ENCODE results near the gene CLASP1. TPM values are rescaled to one million over a fixed set of nuclear protein-coding genes. Genes with fewer than 3 reads are reported as not detected.

Gene CLASP1
- total and polyA plus RNA-seq, 2 experiments from 2014 or later = 16.6 to 56.3 TPM

DNA sequence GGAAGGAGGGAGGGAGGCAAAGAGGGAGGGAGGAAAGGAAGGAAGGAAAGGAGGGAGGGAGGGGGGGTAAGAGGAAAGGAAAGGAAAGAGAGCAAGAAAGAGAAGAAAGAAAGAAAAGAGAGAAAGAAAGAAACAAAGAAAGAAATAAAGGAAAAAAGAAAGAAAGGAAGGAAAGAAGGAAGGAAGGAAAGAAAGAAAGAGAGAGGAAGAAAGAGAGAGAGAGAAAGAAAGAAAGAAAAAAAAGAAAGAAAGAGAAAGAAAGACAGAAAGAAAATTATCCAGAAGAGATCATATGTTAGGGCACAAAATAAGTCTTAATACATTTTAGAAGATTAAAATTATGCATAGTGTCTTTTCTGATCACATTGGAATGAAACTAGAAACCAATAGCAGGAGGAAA lies 339.9 kb downstream of the CLASP1 start:
- Histone ChIP-seq H4K20me1 (replicated peaks; ENCODE audit: insufficient read depth) (no peaks in the 10 kb centered on the region), H2AFZ (no peak overlapping the region), H3K4me2 (no peak overlapping the region), H3K36me3 (ENCODE audit: insufficient read depth) (no peaks in the 10 kb centered on the region), H3K9me2 (ENCODE audit: insufficient read depth) (no peaks in the 10 kb centered on the region), H3K79me2 (replicated peaks; ENCODE audit: insufficient read depth) (no peaks in the 10 kb centered on the region), H3K27ac (ENCODE audit: low read depth) (no peak overlapping the region), H3K27me3 (ENCODE audit: insufficient read depth) (no peaks in the 10 kb centered on the region), H3K4me3 (no peak overlapping the region), H3K4me1 (ENCODE audit: insufficient read depth) (no peaks in the 10 kb centered on the region), H3F3A (replicated peaks; ENCODE audit: low read depth) (no peaks in the 10 kb centered on the region)
- Mint-ChIP-seq H3K36me3 (ENCODE audit: low read depth) (no peaks in the 10 kb centered on the region), H3K27me3 (ENCODE audit: insufficient read depth, low read depth, poor library complexity) (peaks cover 1% of the 10 kb centered on the region), H3K4me1 (no peaks in the 10 kb centered on the region), H3K27ac (no peak overlapping the region), H3K9me3 (no peaks in the 10 kb centered on the region), H3K4me3 (no peak overlapping the region)
- no peak for ATAC-seq
- TF ChIP-seq CREB1 (CRISPR knock-in tag; IDR thresholded peaks at IDR 0.05; ENCODE audit: low read depth) (no peak), ZNF331 (CRISPR knock-in tag; IDR thresholded peaks at IDR 0.05; ENCODE audit: low read depth) (no peak), JUNB (IDR thresholded peaks at IDR 0.05; ENCODE audit: unreplicated experiment) (no peak), NANOG (IDR thresholded peaks at IDR 0.05; ENCODE audit: borderline replicate concordance) (no peak), ZNF114 (CRISPR knock-in tag; IDR thresholded peaks at IDR 0.05) (no peak), EZH2 (IDR thresholded peaks at IDR 0.05; ENCODE audit: low read depth, unreplicated experiment) (no peak), POLR2AphosphoS5 (IDR thresholded peaks at IDR 0.05; ENCODE audit: low read depth) (no peak), STAT1 (IDR thresholded peaks at IDR 0.05; ENCODE audit: unreplicated experiment) (no peak), EZH2phosphoT487 (IDR thresholded peaks at IDR 0.05; ENCODE audit: unreplicated experiment) (no peak)
- TF ChIP-seq, protein P1, sequence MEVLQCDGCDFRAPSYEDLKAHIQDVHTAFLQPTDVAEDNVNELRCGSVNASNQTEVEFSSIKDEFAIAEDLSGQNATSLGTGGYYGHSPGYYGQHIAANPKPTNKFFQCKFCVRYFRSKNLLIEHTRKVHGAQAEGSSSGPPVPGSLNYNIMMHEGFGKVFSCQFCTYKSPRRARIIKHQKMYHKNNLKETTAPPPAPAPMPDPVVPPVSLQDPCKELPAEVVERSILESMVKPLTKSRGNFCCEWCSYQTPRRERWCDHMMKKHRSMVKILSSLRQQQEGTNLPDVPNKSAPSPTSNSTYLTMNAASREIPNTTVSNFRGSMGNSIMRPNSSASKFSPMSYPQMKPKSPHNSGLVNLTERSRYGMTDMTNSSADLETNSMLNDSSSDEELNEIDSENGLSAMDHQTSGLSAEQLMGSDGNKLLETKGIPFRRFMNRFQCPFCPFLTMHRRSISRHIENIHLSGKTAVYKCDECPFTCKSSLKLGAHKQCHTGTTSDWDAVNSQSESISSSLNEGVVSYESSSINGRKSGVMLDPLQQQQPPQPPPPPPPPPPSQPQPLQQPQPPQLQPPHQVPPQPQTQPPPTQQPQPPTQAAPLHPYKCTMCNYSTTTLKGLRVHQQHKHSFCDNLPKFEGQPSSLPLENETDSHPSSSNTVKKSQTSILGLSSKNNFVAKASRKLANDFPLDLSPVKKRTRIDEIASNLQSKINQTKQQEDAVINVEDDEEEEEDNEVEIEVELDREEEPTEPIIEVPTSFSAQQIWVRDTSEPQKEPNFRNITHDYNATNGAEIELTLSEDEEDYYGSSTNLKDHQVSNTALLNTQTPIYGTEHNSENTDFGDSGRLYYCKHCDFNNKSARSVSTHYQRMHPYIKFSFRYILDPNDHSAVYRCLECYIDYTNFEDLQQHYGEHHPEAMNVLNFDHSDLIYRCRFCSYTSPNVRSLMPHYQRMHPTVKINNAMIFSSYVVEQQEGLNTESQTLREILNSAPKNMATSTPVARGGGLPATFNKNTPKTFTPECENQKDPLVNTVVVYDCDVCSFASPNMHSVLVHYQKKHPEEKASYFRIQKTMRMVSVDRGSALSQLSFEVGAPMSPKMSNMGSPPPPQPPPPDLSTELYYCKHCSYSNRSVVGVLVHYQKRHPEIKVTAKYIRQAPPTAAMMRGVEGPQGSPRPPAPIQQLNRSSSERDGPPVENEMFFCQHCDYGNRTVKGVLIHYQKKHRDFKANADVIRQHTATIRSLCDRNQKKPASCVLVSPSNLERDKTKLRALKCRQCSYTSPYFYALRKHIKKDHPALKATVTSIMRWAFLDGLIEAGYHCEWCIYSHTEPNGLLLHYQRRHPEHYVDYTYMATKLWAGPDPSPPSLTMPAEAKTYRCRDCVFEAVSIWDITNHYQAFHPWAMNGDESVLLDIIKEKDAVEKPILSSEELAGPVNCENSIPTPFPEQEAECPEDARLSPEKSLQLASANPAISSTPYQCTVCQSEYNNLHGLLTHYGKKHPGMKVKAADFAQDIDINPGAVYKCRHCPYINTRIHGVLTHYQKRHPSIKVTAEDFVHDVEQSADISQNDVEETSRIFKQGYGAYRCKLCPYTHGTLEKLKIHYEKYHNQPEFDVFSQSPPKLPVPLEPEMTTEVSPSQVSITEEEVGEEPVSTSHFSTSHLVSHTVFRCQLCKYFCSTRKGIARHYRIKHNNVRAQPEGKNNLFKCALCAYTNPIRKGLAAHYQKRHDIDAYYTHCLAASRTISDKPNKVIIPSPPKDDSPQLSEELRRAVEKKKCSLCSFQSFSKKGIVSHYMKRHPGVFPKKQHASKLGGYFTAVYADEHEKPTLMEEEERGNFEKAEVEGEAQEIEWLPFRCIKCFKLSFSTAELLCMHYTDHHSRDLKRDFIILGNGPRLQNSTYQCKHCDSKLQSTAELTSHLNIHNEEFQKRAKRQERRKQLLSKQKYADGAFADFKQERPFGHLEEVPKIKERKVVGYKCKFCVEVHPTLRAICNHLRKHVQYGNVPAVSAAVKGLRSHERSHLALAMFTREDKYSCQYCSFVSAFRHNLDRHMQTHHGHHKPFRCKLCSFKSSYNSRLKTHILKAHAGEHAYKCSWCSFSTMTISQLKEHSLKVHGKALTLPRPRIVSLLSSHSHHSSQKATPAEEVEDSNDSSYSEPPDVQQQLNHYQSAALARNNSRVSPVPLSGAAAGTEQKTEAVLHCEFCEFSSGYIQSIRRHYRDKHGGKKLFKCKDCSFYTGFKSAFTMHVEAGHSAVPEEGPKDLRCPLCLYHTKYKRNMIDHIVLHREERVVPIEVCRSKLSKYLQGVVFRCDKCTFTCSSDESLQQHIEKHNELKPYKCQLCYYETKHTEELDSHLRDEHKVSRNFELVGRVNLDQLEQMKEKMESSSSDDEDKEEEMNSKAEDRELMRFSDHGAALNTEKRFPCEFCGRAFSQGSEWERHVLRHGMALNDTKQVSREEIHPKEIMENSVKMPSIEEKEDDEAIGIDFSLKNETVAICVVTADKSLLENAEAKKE (CRISPR knock-in tag; IDR thresholded peaks at IDR 0.05) = no peak
- TF ChIP-seq, protein P2, sequence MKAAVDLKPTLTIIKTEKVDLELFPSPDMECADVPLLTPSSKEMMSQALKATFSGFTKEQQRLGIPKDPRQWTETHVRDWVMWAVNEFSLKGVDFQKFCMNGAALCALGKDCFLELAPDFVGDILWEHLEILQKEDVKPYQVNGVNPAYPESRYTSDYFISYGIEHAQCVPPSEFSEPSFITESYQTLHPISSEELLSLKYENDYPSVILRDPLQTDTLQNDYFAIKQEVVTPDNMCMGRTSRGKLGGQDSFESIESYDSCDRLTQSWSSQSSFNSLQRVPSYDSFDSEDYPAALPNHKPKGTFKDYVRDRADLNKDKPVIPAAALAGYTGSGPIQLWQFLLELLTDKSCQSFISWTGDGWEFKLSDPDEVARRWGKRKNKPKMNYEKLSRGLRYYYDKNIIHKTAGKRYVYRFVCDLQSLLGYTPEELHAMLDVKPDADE (IDR thresholded peaks at IDR 0.05) = no peak
- TF ChIP-seq, protein P3, sequence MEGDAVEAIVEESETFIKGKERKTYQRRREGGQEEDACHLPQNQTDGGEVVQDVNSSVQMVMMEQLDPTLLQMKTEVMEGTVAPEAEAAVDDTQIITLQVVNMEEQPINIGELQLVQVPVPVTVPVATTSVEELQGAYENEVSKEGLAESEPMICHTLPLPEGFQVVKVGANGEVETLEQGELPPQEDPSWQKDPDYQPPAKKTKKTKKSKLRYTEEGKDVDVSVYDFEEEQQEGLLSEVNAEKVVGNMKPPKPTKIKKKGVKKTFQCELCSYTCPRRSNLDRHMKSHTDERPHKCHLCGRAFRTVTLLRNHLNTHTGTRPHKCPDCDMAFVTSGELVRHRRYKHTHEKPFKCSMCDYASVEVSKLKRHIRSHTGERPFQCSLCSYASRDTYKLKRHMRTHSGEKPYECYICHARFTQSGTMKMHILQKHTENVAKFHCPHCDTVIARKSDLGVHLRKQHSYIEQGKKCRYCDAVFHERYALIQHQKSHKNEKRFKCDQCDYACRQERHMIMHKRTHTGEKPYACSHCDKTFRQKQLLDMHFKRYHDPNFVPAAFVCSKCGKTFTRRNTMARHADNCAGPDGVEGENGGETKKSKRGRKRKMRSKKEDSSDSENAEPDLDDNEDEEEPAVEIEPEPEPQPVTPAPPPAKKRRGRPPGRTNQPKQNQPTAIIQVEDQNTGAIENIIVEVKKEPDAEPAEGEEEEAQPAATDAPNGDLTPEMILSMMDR (conservative IDR thresholded peaks at IDR 0.05; ENCODE audit: low read depth in 2 of 2) = no peak
- TF ChIP-seq, protein P4, sequence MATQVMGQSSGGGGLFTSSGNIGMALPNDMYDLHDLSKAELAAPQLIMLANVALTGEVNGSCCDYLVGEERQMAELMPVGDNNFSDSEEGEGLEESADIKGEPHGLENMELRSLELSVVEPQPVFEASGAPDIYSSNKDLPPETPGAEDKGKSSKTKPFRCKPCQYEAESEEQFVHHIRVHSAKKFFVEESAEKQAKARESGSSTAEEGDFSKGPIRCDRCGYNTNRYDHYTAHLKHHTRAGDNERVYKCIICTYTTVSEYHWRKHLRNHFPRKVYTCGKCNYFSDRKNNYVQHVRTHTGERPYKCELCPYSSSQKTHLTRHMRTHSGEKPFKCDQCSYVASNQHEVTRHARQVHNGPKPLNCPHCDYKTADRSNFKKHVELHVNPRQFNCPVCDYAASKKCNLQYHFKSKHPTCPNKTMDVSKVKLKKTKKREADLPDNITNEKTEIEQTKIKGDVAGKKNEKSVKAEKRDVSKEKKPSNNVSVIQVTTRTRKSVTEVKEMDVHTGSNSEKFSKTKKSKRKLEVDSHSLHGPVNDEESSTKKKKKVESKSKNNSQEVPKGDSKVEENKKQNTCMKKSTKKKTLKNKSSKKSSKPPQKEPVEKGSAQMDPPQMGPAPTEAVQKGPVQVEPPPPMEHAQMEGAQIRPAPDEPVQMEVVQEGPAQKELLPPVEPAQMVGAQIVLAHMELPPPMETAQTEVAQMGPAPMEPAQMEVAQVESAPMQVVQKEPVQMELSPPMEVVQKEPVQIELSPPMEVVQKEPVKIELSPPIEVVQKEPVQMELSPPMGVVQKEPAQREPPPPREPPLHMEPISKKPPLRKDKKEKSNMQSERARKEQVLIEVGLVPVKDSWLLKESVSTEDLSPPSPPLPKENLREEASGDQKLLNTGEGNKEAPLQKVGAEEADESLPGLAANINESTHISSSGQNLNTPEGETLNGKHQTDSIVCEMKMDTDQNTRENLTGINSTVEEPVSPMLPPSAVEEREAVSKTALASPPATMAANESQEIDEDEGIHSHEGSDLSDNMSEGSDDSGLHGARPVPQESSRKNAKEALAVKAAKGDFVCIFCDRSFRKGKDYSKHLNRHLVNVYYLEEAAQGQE (IDR thresholded peaks at IDR 0.05; ENCODE audit: unreplicated experiment) = no peak
- no peak for DNase-seq (ENCODE audit: low spot score)
